DMS53 treated with DMSO at 0.1 percent for 48 hours (cell line): Measurements from ENCODE around the gene SCAPER.
"Not testable (repeated sequence)": the region's sequence is repeated elsewhere in the genome, so short reads cannot be mapped to it uniquely, and the experiment has no call there.

Source experiments
- DNase-seq: peaks from one replicate; lab custom pipeline; 2025; ENCODE audit not compliant: unreplicated experiment; lab: John Stamatoyannopoulos, UW

SCAPER gene

GRCh38 chr15:76433798-76434400 lies 471.2 kb downstream of the SCAPER start:
- DNase-seq, result no peak

GRCh38 chr15:76433036-76433435 lies 472.1 kb downstream of the SCAPER start:
- not testable (repeated sequence) for DNase-seq

GRCh38 chr15:76432604-76433003 lies 472.5 kb downstream of the SCAPER start:
- DNase-seq, result no peak

GRCh38 chr15:76431971-76432370 lies 473.2 kb downstream of the SCAPER start:
- no peak for DNase-seq

- DNase-seq, result not testable (repeated sequence)
Measured at GRCh38 chr15:76430711-76431110, 474.4 kb downstream of the SCAPER start.

GRCh38 chr15:76429661-76430060 lies 475.5 kb downstream of the SCAPER start:
- DNase-seq, result no peak

GRCh38 chr15:76426941-76427340 lies 478.2 kb downstream of the SCAPER start:
- DNase-seq, result no peak

GRCh38 chr15:76418352-76419140 lies 486.6 kb downstream of the SCAPER start:
- DNase-seq, result no peak

GRCh38 chr15:76401285-76401684 lies 503.9 kb downstream of the SCAPER start:
- no peak for DNase-seq

- DNase-seq, result peak; percentile 83
Measured at GRCh38 chr15:76398317-76399104, 506.6 kb downstream of the SCAPER start.

- no peak for DNase-seq
Measured at GRCh38 chr15:76393614-76394013, 511.5 kb downstream of the SCAPER start.

GRCh38 chr15:76391847-76392246 lies 513.3 kb downstream of the SCAPER start:
- DNase-seq, result no peak

GRCh38 chr15:76391309-76391708 lies 513.8 kb downstream of the SCAPER start:
- no peak for DNase-seq

- no peak for DNase-seq
Measured at GRCh38 chr15:76390571-76390970, 514.6 kb downstream of the SCAPER start.

GRCh38 chr15:76386926-76387325 lies 518.2 kb downstream of the SCAPER start:
- no peak for DNase-seq

GRCh38 chr15:76386178-76386577 lies 519.0 kb downstream of the SCAPER start:
- no peak for DNase-seq

- no peak for DNase-seq
Measured at GRCh38 chr15:76384409-76384808, 520.7 kb downstream of the SCAPER start.

GRCh38 chr15:76382987-76383728 lies 522.0 kb downstream of the SCAPER start:
- no peak for DNase-seq

- DNase-seq, result no peak
Measured at GRCh38 chr15:76381366-76381765, 523.8 kb downstream of the SCAPER start.

- DNase-seq, result no peak
Measured at GRCh38 chr15:76380249-76380648, 524.9 kb downstream of the SCAPER start.

- no peak for DNase-seq
Measured at GRCh38 chr15:76378691-76379090, 526.4 kb downstream of the SCAPER start.
